Measurements from ENCODE around the gene MBOAT2. TPM values are rescaled to one million over a fixed set of nuclear protein-coding genes. Genes with fewer than 3 reads are reported as not detected.

Gene MBOAT2
- total and polyA plus RNA-seq, 2 of the 13 experiments (the other 11 are each of a cell fraction or from before 2014, with no cell fraction given): 0.11 to 0.36 TPM

DNA sequence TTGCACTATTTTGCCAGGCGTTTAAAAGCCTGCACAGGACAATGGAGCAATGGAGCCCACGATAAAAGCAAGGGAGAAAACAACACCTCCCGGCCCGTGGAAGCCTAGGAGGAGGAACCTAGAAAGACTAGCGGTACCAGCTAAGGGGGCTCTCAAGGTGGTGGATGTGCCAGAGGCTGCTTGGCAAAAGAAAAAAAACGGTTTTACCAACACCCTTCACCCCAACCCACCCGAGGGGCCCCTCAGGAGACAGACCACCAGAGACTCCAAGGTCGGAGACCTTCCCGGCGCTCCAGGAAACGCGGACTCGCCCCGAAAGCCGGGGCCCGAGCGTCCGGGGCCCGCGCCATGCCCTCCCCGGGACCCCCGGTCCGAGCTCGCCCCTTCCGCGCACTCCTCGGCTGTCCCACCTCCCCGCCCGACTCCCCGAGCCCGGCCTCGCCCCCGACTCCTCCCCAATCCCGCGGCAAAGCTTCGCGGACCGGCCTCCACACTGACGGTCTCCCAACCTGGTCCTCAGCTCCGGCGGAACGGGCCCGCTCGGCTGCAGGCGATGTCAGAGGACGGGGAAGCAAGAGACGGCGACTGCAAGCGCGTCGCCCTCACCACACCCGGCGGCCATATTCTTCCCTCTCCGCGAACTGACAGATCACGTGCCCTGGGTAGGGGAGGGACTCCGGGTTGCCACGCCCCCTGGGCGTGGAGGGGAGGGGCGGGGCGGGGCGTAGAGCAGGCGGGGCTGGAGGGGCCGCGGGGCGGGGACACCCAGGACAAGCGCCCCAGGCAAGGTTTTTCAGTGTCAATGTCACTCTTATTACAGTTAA, 166.3 kb downstream of the MBOAT2 start, which contains the start of gene KIDINS220:
Gene KIDINS220, minus strand, starts transcription at position 643 of the 824 bp plus-strand sequence. CDS start 10,520 bp downstream, outside the sequence.
- Histone ChIP-seq H3K9ac (ENCODE audit: insufficient read depth, low read depth, low read length) (peak within 1 kb of the TSS; percentile 78), H4K20me1 (ENCODE audit: insufficient read depth, low read length) (no peaks in the 10 kb centered on the region; the same call in 1 of the 2 replicates), H3K27me3 (ENCODE audit: control insufficient read depth in 1 of 2, insufficient read depth in 2 of 2, low read length in 2 of 2) (no peaks in the 10 kb centered on the region; a peak in 1 of 5 replicates), H3K27ac (ENCODE audit: extremely low read length, insufficient read depth, low read length) (peak within 1 kb of the TSS; percentile 41), H3K9me3 (ENCODE audit: low read length) (no peaks in the 10 kb centered on the region), H3K4me3 (replicated peaks in 1 of 3; ENCODE audit: insufficient read depth in 1 of 3, low read depth in 2 of 3, low read length in 3 of 3) (peak within 1 kb of the TSS; percentile 92 to 98 (median 98)), H3K4me1 (ENCODE audit: insufficient read depth, low read length) (peaks cover 70% of the 10 kb centered on the region), H3K4me2 (ENCODE audit: low read depth, low read length) (peak within 1 kb of the TSS; percentile 93), H3K36me3 (replicated peaks in 1 of 2; ENCODE audit: control insufficient read depth in 1 of 2, insufficient read depth in 2 of 2, low read length in 2 of 2) (no peaks in the 10 kb centered on the region), H2AFZ (ENCODE audit: low read length) (peak within 1 kb of the TSS; percentile 4), H3K79me2 (ENCODE audit: insufficient read depth, low read length) (peaks cover 37% of the 10 kb centered on the region)
- peak; percentile 75 for DNase-seq (ENCODE audit: low spot score)
- BruUV-seq (replicated peaks): no TSS peak
- intact Hi-C loops (cut with micrococcal nuclease; ENCODE audit: unreplicated experiment) (loop anchor here (1.0 kb wide), 1 partner anchor 15 kb away; no protein-coding TSS in a partner anchor), in situ Hi-C loops (cut with HindIII; ENCODE audit: extremely low pct_ligation_motif_present, low pct_unique_long_range_greater_than_20kb) (no loop called here)
- ATAC-seq: peak; percentile 83
- FAIRE-seq: peak; percentile 15
- ChIA-PET POLR2A (interaction anchor here (1.3 kb wide), 1 partner anchor 16 kb away, joined by 5 read pairs; no protein-coding TSS in a partner anchor), CTCF (ENCODE audit: low intra/inter-chr PET ratio, low total read pairs) (no interaction called here)
- WGBS (ENCODE audit: low lambda C conversion rate): under 1% methylated on average over 30 of the region's 67 CpGs
- TF ChIP-seq FLYWCH1 (CRISPR knock-in tag; IDR thresholded peaks at IDR 0.05) (no peak), ZNF264 (CRISPR knock-in tag; IDR thresholded peaks at IDR 0.05) (0 out of 2 replicates have a peak, but pooled peaks have one; percentile 9), EZH2 (conservative IDR thresholded peaks at IDR 0.05; ENCODE audit: low read depth, low read length) (no peak), ZNF776 (CRISPR knock-in tag; IDR thresholded peaks at IDR 0.05) (peak; percentile 42; the same call in 1 of the 2 replicates), ZNF782 (CRISPR knock-in tag; IDR thresholded peaks at IDR 0.05; ENCODE audit: borderline replicate concordance) (0 out of 2 replicates have a peak, but pooled peaks have one; percentile 61), TAF1 (CRISPR knock-in tag; IDR thresholded peaks at IDR 0.05) (peak; percentile 95), ZNF30 (CRISPR knock-in tag; IDR thresholded peaks at IDR 0.05) (no peak), CHD2 (IDR thresholded peaks at IDR 0.05; ENCODE audit: low read depth, low read length) (no peak), KLF6 (CRISPR knock-in tag; IDR thresholded peaks at IDR 0.05) (peak; percentile 55; the same call in 1 of the 2 replicates), NCOA1 (CRISPR knock-in tag; IDR thresholded peaks at IDR 0.05) (no peak), ZNF614 (CRISPR knock-in tag; IDR thresholded peaks at IDR 0.05; ENCODE audit: borderline replicate concordance) (peak; percentile 31; the same call in 1 of the 2 replicates), TCF12 (IDR thresholded peaks at IDR 0.05) (no peak), TCF12 (CRISPR knock-in tag; IDR thresholded peaks at IDR 0.05) (no peak; the same call in 1 of the 2 replicates), NFYB (CRISPR knock-in tag; IDR thresholded peaks at IDR 0.05) (no peak), POLR2AphosphoS2 (IDR thresholded peaks at IDR 0.05; ENCODE audit: low read depth, low read length) (no peak), TEAD2 (CRISPR knock-in tag; IDR thresholded peaks at IDR 0.05) (no peak), LCORL (IDR thresholded peaks at IDR 0.05) (no peak), LCORL (CRISPR knock-in tag; IDR thresholded peaks at IDR 0.05) (0 out of 2 replicates have a peak, but pooled peaks have one; percentile 10), GATAD2A (CRISPR knock-in tag; IDR thresholded peaks at IDR 0.05) (0 out of 2 replicates have a peak, but pooled peaks have one; percentile 18), HOXA9 (CRISPR knock-in tag; IDR thresholded peaks at IDR 0.05; ENCODE audit: borderline replicate concordance) (peak; percentile 49; the same call in 1 of the 2 replicates), NBN (conservative IDR thresholded peaks at IDR 0.05) (no peak)
- TF ChIP-seq, protein P1, sequence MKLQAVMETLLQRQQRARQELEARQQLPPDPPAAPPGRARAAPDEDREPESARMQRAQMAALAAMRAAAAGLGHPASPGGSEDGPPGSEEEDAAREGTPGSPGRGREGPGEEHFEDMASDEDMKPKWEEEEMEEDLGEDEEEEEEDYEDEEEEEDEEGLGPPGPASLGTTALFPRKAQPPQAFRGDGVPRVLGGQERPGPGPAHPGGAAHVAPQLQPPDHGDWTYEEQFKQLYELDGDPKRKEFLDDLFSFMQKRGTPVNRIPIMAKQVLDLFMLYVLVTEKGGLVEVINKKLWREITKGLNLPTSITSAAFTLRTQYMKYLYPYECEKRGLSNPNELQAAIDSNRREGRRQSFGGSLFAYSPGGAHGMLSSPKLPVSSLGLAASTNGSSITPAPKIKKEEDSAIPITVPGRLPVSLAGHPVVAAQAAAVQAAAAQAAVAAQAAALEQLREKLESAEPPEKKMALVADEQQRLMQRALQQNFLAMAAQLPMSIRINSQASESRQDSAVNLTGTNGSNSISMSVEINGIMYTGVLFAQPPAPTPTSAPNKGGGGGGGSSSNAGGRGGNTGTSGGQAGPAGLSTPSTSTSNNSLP (IDR thresholded peaks at IDR 0.05; ENCODE audit: low read depth, low read length): no peak
- TF ChIP-seq, protein P2, sequence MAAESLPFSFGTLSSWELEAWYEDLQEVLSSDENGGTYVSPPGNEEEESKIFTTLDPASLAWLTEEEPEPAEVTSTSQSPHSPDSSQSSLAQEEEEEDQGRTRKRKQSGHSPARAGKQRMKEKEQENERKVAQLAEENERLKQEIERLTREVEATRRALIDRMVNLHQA (CRISPR knock-in tag; IDR thresholded peaks at IDR 0.05): no peak
- TF ChIP-seq, protein P3, sequence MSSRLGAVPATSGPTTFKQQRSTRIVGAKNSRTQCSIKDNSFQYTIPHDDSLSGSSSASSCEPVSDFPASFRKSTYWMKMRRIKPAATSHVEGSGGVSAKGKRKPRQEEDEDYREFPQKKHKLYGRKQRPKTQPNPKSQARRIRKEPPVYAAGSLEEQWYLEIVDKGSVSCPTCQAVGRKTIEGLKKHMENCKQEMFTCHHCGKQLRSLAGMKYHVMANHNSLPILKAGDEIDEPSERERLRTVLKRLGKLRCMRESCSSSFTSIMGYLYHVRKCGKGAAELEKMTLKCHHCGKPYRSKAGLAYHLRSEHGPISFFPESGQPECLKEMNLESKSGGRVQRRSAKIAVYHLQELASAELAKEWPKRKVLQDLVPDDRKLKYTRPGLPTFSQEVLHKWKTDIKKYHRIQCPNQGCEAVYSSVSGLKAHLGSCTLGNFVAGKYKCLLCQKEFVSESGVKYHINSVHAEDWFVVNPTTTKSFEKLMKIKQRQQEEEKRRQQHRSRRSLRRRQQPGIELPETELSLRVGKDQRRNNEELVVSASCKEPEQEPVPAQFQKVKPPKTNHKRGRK (CRISPR knock-in tag; IDR thresholded peaks at IDR 0.05): no peak

Data from HepG2 (cell line).